HG03571 (cell line): ENCODE data around the gene MLLT6.

ENCODE experiments used
- ATAC-seq: cut with Tn5 transposase; IDR thresholded peaks from one replicate; pipeline ENCODE4 v1.9.1; 2021; ENCODE audit not compliant: unreplicated experiment

Gene MLLT6

GRCh38 chr17:38761612-38762011 is 56.5 kb downstream of the MLLT6 start:
- ATAC-seq: no peak

GRCh38 chr17:38762231-38762630 is 57.2 kb downstream of the MLLT6 start:
- no peak for ATAC-seq

GRCh38 chr17:38766341-38766740 is 61.3 kb downstream of the MLLT6 start:
- no peak for ATAC-seq

GRCh38 chr17:38768417-38768816 is 63.3 kb downstream of the MLLT6 start:
- ATAC-seq: no peak

GRCh38 chr17:38773258-38773657 is 68.2 kb downstream of the MLLT6 start:
- no peak for ATAC-seq

- ATAC-seq: no peak
Observed at GRCh38 chr17:38777641-38778250, 72.7 kb downstream of the MLLT6 start.
